B cell (primary cell): ENCODE data around the gene SNTG2.

Experiments used
- CTCF ChIP-seq: fragments of 200-600 bp; IDR thresholded peaks from one replicate; pipeline ENCODE4 v1.8.0; 2022; ENCODE audit warnings: antibody characterized with exemption, mild to moderate bottlenecking
- EZH2 ChIP-seq: IDR thresholded peaks from 2 replicates; pipeline ENCODE4 v1.6.1; 2012; ENCODE audit warnings: borderline replicate concordance, low read depth, mild to moderate bottlenecking, moderate library complexity, low read length; ENCODE audit not compliant: insufficient read depth, poor library complexity, severe bottlenecking

GRCh38 chr2:938181-939005 lies 12.3 kb upstream of the SNTG2 start:
- TF ChIP-seq EZH2 (no peak), CTCF (no peak)
